ENCODE measurements around the gene OR4K17.
"Not testable (repeated sequence)": the region's sequence is repeated elsewhere in the genome, so short reads cannot be mapped to it uniquely, and the experiment has no call there.

The OR4K17 gene, protein sequence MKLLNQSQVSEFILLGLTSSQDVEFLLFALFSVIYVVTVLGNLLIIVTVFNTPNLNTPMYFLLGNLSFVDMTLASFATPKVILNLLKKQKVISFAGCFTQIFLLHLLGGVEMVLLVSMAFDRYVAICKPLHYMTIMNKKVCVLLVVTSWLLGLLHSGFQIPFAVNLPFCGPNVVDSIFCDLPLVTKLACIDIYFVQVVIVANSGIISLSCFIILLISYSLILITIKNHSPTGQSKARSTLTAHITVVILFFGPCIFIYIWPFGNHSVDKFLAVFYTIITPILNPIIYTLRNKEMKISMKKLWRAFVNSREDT

DNA sequence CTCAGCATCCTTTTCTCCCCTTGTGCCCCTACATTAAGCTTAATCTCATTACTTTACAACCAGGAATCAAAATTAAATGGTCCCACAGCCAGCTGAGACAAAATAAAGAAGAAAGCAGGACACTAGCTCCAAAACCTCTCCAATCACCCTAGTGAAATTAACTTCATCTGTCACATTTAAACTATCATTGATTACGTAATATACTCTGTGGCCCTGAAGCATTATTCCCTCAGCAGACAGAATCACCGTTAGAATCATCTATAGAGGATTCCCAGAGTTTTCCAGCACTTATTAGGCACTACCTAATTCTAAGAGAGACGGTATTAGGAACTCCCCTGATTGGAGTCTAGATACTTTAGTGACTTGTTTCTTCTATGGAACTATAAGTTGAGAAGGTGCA is at the start of gene OR4K17:
TSS of gene OR4K17 (plus strand) at position 302 of the 400 bp plus-strand sequence. CDS start 6,761 bp downstream, outside the sequence.
- no peak for DNase-seq

DNA sequence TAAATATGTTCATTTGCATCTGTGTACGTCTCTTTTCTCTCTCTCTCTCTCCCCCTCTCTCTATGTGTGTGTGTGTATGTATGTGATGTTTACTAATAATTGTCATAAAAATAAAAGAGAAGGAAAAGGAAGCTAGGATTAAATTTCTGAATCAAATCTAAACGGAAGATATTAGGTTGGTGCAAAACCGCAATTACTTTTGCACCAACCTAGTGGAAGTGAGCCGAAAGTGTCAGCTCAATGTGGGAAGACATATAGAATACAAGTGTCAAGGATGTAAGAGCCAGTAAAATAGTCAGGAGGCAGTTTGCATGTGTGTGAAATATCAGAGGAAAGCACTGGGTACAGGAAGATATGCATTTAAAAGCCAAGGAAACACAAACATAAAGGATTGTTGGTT is 18.5 kb upstream of the OR4K17 start:
- no peak for DNase-seq

DNA sequence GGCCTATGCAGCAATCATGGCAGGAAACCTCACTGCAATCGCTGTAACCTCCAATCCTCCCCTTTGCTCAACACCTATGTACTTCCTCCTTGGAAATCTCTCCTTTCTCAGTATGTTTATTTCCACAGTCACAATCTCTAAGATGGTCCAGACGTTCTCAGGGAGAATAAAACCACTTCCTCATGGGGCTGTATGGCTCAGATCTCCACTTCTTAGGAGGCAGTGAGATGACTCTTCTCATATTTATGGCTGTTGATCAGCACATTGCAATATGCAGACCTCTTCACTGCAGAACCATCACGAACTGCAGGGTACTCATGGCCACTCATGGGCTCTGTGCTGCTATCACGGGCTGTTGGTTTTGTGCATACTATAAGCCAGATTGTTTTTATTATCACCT is 17.1 kb upstream of the OR4K17 start:
- DNase-seq = no peak

DNA sequence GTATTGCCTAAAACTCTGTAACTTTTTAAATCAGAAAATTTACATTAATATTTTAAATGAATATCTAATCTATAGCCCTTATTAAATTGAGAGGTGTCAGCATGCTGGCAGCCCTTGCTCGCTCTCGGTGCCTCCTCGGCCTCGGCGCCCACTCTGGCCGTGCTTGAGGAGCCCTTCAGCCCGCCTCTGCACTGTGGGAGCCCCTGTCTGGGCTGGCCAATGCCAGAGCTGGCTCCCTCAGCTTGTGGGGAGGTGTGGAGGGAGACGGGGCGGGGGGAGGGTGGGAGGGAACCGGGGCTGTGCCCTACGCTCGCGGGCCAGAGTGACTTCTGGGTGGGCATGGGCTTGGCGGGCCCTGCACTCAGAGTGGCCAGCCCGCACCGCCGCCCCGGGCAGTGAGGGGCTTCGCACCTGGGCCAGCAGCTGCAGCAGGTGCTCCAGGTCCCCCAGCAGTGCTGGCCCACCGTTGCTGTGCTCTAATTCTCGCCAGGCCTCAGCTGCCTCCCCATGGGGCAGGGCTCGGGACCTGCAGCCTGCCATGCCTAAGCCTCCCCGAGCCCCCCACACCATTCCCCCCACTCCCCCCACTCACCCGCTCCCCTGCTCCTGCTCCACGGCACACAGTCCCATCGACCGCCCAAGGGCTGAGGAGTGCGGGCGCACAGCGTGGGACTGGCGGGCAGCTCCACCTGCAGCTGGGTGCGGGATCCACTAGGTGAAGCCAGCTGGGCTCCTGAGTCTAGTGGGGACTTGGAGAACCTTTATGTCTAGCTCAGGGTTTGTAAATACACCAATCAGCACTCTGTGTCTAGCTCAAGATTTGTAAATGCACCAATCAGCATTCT is 11.4 kb upstream of the OR4K17 start:
- not testable (repeated sequence) for DNase-seq

DNA sequence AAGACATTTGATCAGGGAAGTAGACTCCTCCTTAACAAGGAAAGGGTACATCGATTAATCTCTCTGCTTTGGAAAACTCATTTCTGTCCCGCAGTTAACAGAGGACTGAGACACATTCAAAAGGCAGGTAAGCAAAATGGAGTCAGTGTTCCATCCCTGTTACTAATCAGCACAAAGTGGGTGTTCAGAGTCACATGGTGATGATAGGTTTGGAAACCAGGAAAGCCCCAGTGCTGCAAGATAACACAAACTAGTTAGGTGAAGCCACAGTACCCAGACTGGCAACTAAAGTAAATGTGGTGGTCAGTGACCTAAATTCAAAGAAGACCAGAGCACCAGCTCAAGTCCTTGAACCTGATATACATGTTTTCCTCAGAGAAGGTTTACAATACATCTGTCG is 1.8 kb downstream of the OR4K17 start:
- no peak for DNase-seq

DNA sequence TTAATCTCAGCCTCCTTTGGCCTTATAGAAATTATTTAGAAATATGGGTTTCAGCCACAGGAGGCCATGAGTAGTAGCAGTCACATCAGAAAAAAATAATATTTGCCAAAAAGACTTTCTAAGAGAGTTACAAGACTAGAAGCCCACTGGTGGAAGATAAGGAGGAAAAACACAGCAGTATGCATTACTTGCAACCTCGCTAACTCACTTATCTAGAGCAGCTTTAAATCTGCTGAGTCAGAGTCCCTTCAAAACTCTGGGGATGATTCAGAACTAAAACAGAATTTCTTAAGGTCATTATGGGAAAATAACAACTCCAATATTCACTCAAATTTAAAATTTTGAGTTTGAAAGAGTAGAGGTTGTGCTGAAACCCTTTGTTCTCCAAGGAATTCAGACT is 6.2 kb downstream of the OR4K17 start:
- no peak for DNase-seq

DNA sequence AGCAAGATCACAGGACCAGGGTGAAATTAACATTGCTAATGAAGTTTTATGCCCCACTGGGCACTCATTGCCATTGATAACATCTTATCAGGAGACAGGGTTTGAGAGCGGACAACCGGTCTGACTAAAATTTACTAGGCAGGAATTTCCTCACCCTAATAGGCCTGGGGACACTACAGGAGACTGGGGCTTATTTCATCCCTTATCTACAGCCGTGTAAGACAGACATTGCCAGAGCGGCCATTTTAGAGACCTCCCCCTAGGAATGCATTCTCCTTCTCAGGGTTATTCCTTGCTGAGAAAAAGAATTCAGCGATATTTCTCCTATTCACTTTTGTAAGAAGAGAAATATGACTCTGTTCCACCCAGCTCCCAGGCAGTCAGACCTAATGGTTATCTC is 8.3 kb downstream of the OR4K17 start:
- DNase-seq = no peak

DNA sequence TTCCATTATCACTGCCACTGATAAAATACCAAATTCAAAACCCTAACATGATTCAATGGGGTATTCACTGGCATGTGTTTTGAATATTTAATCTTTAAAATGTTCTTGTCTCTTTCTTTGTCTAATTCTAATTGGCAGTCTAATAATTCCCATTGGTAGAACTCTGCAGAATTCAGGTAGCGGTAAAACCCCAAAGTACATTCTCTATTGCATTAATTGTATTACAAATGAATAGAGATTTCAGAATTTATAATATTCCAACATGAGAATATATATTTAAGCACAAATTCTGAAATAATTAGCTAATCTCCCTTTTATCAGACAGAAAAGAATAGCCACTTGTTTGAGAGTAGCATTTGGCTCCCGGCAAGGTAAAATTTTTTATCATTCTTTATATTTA is 28.0 kb downstream of the OR4K17 start, which contains the start of gene OR4N5:
TSS of gene OR4N5 (plus strand) at position 301 of the 400 bp plus-strand sequence. CDS start 4,916 bp downstream, outside the sequence.
- no peak for DNase-seq

DNA sequence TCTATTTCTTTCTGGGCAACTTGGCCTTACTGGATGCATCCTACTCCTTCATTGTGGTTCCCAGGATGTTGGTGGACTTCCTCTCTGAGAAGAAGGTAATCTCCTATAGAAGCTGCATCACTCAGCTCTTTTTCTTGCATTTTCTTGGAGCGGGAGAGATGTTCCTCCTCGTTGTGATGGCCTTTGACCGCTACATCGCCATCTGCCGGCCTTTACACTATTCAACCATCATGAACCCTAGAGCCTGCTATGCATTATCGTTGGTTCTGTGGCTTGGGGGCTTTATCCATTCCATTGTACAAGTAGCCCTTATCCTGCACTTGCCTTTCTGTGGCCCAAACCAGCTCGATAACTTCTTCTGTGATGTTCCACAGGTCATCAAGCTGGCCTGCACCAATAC is 33.4 kb downstream of the OR4K17 start:
- no peak for DNase-seq

DNA sequence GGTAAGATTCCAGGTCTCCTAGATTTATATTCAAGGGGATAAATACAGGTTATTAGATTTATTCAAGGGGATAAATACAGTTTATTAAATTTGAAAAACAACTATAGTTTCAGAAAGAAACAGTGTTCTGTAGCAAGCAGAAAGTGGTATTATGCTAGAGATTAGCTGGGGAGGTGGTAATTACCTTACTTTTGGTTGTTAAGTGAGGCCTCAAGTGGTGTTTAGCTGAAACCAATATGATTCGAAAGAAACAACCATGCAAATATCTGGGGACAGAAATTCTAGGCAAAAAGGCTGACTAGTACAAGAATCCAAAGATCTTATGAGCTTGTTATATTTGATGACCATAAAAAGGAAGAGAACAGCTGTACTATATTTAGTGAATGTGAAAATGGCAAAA is 34.3 kb downstream of the OR4K17 start:
- DNase-seq = no peak

DNA sequence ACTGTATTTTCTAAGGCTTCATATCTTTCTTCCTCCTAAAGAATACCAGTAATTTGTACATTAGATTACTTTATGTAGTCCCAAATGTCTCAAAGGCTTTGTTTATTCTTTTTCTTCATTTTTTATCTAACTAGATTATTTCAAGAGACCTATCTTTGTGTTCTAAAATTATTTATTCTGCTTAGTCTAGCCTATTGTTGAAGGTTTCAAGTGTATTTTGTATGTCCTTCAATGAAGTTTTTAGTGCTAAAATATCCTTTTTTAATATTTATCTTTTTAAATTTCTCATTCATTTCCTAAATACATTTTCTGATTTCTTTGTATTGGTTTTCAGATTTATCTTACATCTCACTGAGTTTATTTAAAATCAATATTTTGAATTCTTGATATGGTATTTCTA is 53.9 kb downstream of the OR4K17 start:
- DNase-seq = no peak

DNA sequence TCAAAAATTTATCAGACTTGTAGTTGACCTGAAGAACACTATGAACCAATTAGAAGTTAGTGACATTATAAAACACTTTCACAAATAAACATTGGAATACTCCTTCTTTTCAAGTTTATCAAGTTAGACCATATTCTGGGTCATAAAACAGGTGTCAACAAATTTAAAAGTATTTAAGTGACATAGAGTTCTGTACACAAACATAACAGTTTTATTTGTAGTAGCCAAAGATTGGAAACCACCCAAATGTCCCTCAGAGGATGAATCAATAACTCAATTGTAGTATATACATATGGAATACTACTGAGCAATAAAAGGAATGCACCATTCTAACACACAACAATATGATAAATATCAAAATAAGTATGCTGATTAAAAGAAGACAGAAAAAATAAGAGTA is 56.6 kb downstream of the OR4K17 start:
- DNase-seq = no peak

DNA sequence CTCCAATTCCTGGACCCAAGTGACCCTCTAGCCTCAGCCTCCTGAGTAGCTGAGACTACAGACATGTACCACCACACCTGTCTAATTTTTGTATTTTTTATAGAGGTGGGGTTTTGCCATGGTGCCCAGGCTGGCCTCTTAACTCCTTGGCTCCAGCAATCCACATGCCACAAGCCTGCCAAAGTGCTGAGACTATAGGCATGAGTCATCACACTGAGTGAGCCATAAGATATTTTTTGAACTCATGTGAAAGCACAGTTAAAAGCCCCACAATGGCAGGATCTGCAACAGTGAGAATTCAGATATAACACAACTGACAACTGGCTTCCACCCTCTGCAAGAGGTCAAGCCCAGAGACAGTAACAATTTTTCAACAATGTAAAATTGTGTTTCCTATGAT is 59.3 kb downstream of the OR4K17 start:
- DNase-seq = not testable (repeated sequence)

Measured in inflammatory macrophage treated with lipopolysaccharide for 4 hours (primary cell).